ENCODE data around the gene VPS13C. TPM values are rescaled to one million over a fixed set of nuclear protein-coding genes. Genes with fewer than 3 reads are reported as not detected.

Gene VPS13C
- total and polyA plus RNA-seq, 10 donors, result 32.9 to 194 (median 147) TPM

DNA sequence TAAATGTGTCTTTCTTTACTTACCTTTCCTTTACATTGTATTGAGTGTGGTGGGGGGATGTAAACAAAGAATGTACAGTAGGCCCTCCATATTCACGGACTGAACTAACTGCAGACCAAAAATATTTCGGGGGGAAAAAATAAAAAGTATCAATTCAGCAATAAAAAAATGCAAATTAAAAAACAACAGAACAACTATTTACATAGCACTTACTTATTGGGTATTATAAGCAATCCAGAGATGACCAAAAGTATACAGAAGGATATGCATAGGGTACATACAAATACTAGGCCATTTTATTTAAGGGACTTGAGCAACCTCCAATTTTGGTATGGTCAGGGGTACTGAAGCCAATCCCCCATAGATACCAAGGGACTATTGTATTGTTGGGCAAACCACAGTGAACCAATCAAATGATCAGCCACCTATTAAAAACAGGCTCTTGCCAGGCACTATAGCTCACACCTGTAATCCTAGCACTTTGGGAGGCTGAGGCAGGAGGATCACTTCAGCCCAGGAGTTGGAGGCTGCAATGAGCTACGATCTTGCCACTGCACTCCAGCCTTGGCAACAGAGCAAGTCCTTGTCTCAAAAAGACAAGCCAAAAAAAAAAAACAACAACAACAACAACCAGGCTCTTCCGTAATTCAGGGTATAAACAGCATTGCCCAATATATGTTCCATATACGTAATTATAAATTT lies 1.8 kb downstream of the VPS13C start:
- TF ChIP-seq POLR2A (IDR thresholded peaks at IDR 0.05) (no peak), POLR2AphosphoS5 (IDR thresholded peaks at IDR 0.05) (no peak)
- TF ChIP-seq, protein P1, sequence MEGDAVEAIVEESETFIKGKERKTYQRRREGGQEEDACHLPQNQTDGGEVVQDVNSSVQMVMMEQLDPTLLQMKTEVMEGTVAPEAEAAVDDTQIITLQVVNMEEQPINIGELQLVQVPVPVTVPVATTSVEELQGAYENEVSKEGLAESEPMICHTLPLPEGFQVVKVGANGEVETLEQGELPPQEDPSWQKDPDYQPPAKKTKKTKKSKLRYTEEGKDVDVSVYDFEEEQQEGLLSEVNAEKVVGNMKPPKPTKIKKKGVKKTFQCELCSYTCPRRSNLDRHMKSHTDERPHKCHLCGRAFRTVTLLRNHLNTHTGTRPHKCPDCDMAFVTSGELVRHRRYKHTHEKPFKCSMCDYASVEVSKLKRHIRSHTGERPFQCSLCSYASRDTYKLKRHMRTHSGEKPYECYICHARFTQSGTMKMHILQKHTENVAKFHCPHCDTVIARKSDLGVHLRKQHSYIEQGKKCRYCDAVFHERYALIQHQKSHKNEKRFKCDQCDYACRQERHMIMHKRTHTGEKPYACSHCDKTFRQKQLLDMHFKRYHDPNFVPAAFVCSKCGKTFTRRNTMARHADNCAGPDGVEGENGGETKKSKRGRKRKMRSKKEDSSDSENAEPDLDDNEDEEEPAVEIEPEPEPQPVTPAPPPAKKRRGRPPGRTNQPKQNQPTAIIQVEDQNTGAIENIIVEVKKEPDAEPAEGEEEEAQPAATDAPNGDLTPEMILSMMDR (IDR thresholded peaks at IDR 0.05 in 8 of 11, conservative IDR thresholded peaks at IDR 0.05 in 3 of 11), result no peak
- H3K4me3 ChIP-seq, result peak overlapping the region in 3 of 8 donors; percentile 74 to 97 (median 94)
- DNase-seq, result no peak
- H3K27ac ChIP-seq, result peak overlapping the region in 2 of 8 donors; percentile 98
- peaks cover 0 to 11% (median 0%) of the 10 kb centered on the region in 6 donors for H3K36me3 ChIP-seq
- H3K4me1 ChIP-seq, result peaks cover 14 to 71% (median 48%) of the 10 kb centered on the region in 6 donors
- H3K27me3 ChIP-seq (replicated peaks in 1 of 7), result no peaks in the 10 kb centered on the region
- 83 to 95% (median 86%) methylated on average over 5 of the region's 5 CpGs for WGBS, 5 donors
- intact Hi-C loops (cut with DNase I; ENCODE audit: low total_unique reads), result no loop called here
- no peaks in the 10 kb centered on the region for H3K9me3 ChIP-seq

DNA sequence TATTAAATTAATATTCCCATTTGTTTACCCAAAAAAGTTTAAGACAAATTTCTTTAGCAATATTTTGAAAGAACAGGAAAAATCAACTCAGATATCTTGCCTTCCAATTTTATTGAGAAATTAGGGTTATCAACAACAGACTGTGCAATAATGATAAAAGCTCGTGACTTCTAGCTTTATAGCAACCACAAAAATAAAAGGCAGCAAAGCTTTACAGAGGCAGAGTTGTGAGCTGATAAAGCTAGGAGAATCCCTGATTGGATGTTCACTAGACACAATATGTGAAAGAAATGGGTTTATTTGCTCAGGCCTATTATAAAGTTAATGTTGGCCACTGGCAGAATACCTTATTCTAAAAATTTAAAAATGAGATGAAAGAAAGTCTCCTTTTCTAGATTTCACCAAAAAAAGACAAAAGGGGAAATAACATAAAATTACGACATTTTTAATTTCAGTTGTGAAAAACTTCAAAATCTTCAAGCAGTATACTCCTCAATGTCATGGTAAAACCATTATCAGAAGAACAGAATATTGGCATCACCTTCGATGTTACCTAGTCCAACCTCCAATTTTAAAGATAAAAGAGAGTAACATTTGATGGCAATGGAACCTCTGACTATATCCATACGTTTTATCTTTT lies 2.8 kb downstream of the VPS13C start:
- Histone ChIP-seq H3K27me3 (replicated peaks in 1 of 7) (no peaks in the 10 kb centered on the region), H3K36me3 (peaks cover 0 to 11% (median 0%) of the 10 kb centered on the region in 6 donors), H3K4me1 (peaks cover 24 to 81% (median 58%) of the 10 kb centered on the region in 6 donors), H3K27ac (no peak overlapping the region), H3K9me3 (no peaks in the 10 kb centered on the region), H3K4me3 (no peak overlapping the region)
- intact Hi-C loops (cut with DNase I; ENCODE audit: low total_unique reads), result no loop called here
- TF ChIP-seq POLR2AphosphoS5 (IDR thresholded peaks at IDR 0.05), result no peak
- TF ChIP-seq, protein P1 (IDR thresholded peaks at IDR 0.05 in 8 of 11, conservative IDR thresholded peaks at IDR 0.05 in 3 of 11), result no peak
- TF ChIP-seq POLR2A (IDR thresholded peaks at IDR 0.05), result no peak
- WGBS, 5 donors, result 64 to 91% (median 73%) methylated on average over 4 of the region's 4 CpGs
- DNase-seq, result no peak

DNA sequence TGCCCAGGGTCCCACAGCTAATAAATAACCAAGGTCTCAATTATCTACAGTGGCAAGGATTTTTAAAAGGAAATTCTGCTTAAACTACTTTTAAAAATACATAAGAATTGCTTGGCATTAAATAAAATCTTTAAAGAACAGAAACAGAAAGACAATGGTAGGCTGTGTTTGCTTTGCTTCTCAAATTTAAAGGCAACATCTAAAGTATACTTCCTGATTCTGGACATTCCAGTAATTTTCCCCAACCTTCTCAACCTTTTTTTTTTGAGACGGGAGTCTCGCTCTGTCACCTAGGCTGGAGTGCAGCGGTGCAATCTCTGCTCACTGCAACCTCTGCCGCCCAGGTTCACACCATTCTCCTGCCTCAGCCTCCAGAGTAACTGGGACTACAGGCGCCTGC lies 5.3 kb downstream of the VPS13C start:
- intact Hi-C loops (cut with DNase I; ENCODE audit: low total_unique reads), result no loop called here
- H3K4me3 ChIP-seq, result no peak overlapping the region
- no peaks in the 10 kb centered on the region for H3K27me3 ChIP-seq (replicated peaks in 1 of 7)
- H3K4me1 ChIP-seq, result peaks cover 35 to 93% (median 69%) of the 10 kb centered on the region in 6 donors
- no peak overlapping the region for H3K27ac ChIP-seq
- TF ChIP-seq, protein P1 (IDR thresholded peaks at IDR 0.05 in 8 of 11, conservative IDR thresholded peaks at IDR 0.05 in 3 of 11), result no peak
- TF ChIP-seq POLR2A (IDR thresholded peaks at IDR 0.05) (no peak), POLR2AphosphoS5 (IDR thresholded peaks at IDR 0.05) (no peak)
- peaks cover 0 to 11% (median 0%) of the 10 kb centered on the region in 6 donors for H3K36me3 ChIP-seq
- H3K9me3 ChIP-seq, result no peaks in the 10 kb centered on the region
- DNase-seq, result no peak
- 90 to 95% (median 94%) methylated on average over 5 of the region's 5 CpGs for WGBS, 5 donors

DNA sequence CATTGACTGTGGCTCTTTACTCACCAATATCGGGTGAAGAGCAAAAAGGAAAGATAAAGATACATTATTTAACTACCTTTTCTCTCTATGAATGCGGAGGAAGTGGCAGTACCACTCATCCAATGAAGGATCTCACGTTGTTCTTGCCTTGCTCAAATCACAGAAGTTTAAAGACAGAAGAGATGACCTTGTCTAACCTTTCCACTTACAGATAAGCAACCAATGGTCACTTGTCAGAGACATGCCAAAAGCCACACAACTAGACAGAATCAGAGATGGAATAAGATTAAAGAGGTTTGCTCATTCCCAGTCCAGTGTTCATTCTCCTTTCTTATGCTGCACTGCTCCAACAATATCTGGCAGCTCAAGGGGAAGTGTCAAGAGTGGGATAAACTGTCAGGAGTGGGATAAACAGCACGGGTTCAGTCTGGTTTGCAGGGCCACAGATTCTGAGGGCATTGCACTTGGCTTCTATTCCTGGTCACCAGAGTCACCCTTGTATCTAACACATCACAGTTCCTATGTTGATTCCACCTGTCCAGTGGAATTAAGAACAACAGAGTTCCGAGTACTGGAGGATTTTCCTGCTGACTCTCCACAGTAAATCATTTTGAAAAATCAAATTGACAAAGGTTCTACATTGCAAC lies 6.7 kb downstream of the VPS13C start:
- Histone ChIP-seq H3K27ac (peak overlapping the region in 3 of 8 donors; percentile 3 to 39 (median 21)), H3K9me3 (no peaks in the 10 kb centered on the region), H3K27me3 (replicated peaks in 1 of 7) (no peaks in the 10 kb centered on the region), H3K4me1 (peaks cover 30 to 83% (median 60%) of the 10 kb centered on the region in 6 donors), H3K4me3 (no peak overlapping the region), H3K36me3 (peaks cover 0 to 11% (median 0%) of the 10 kb centered on the region in 6 donors)
- DNase-seq, result no peak
- 60 to 69% (median 67%) methylated on average over 5 of the region's 5 CpGs for WGBS, 5 donors
- intact Hi-C loops (cut with DNase I; ENCODE audit: low total_unique reads), result no loop called here
- no peak for TF ChIP-seq POLR2AphosphoS5 (IDR thresholded peaks at IDR 0.05)
- TF ChIP-seq POLR2A (IDR thresholded peaks at IDR 0.05), result no peak
- TF ChIP-seq, protein P1 (IDR thresholded peaks at IDR 0.05 in 8 of 11, conservative IDR thresholded peaks at IDR 0.05 in 3 of 11), result no peak

All from spleen (tissue), 11 donors.